Measurements from ENCODE around the gene BCL2.

The BCL2 gene

GRCh38 chr18:63186520-63187222, 132.9 kb downstream of the BCL2 start:
- H3K4me3 ChIP-seq (ENCODE audit: low read length) = no peak overlapping the region
- no peak for TF ChIP-seq CTCF (conservative IDR thresholded peaks at IDR 0.05; ENCODE audit: low read length)
- no peak for DNase-seq (ENCODE audit: low read depth)

- no peak overlapping the region for H3K4me3 ChIP-seq (ENCODE audit: low read length)
- no peak for DNase-seq (ENCODE audit: low read depth)
- TF ChIP-seq CTCF (conservative IDR thresholded peaks at IDR 0.05; ENCODE audit: low read length) = no peak
Measured at GRCh38 chr18:63185984-63186383, 133.6 kb downstream of the BCL2 start.

- H3K4me3 ChIP-seq (ENCODE audit: low read length) = no peak overlapping the region
- DNase-seq (ENCODE audit: low read depth) = no peak
- no peak for TF ChIP-seq CTCF (conservative IDR thresholded peaks at IDR 0.05; ENCODE audit: low read length)
Measured at GRCh38 chr18:63183952-63184770, 135.4 kb downstream of the BCL2 start.

- no peak for TF ChIP-seq CTCF (conservative IDR thresholded peaks at IDR 0.05; ENCODE audit: low read length)
- DNase-seq (ENCODE audit: low read depth) = no peak
- no peak overlapping the region for H3K4me3 ChIP-seq (ENCODE audit: low read length)
Measured at GRCh38 chr18:63183378-63183777, 136.2 kb downstream of the BCL2 start.

- TF ChIP-seq CTCF (conservative IDR thresholded peaks at IDR 0.05; ENCODE audit: low read length) = no peak
- DNase-seq (ENCODE audit: low read depth) = no peak
- no peak overlapping the region for H3K4me3 ChIP-seq (ENCODE audit: low read length)
Measured at GRCh38 chr18:63182861-63183260, 136.7 kb downstream of the BCL2 start.

- no peak overlapping the region for H3K4me3 ChIP-seq (ENCODE audit: low read length)
- no peak for DNase-seq (ENCODE audit: low read depth)
- no peak for TF ChIP-seq CTCF (conservative IDR thresholded peaks at IDR 0.05; ENCODE audit: low read length)
Measured at GRCh38 chr18:63182310-63182772, 137.2 kb downstream of the BCL2 start.

Measured in AG10803 (cell line).